Central memory CD8-positive, alpha-beta T cell (primary cell): ENCODE results near the gene METRN.

ENCODE experiments used
- ATAC-seq: fragments of 150-1000 bp; cut with Tn5 transposase; replicated peaks from 2 replicates; pipeline ENCODE4 v1.10.0; 2022; ENCODE audit warnings: mild to moderate bottlenecking, moderate FRiP score, moderate number of reproducible peaks; ENCODE audit not compliant: poor library complexity, severe bottlenecking; ENCODE audit errors: extremely low read depth
- DNase-seq, 2 donors: peaks; one replicate each; pipeline ENCODE4 v3.0.0; 2021; ENCODE audit warnings: low spot score in 2 of 2
- H3K27ac Mint-ChIP-seq: one replicate; pipeline ENCODE4 v1.8.0; 2022; ENCODE audit warnings: low read depth, mild to moderate bottlenecking, moderate library complexity, mixed read lengths
- H3K27me3 Mint-ChIP-seq: one replicate; pipeline ENCODE4 v1.8.0; 2022; ENCODE audit warnings: mixed read lengths
- H3K36me3 Mint-ChIP-seq: one replicate; pipeline ENCODE4 v1.8.0; 2022; ENCODE audit warnings: mild to moderate bottlenecking, moderate library complexity, mixed read lengths; ENCODE audit not compliant: insufficient read depth
- H3K4me1 Mint-ChIP-seq: one replicate; pipeline ENCODE4 v1.8.0; 2022; ENCODE audit warnings: mixed read lengths
- H3K4me3 Mint-ChIP-seq: one replicate; pipeline ENCODE4 v1.8.0; 2022; ENCODE audit warnings: mild to moderate bottlenecking, moderate library complexity, mixed read lengths
- H3K9me3 Mint-ChIP-seq: one replicate; pipeline ENCODE4 v1.8.0; 2022; ENCODE audit warnings: mixed read lengths

Gene METRN

DNA sequence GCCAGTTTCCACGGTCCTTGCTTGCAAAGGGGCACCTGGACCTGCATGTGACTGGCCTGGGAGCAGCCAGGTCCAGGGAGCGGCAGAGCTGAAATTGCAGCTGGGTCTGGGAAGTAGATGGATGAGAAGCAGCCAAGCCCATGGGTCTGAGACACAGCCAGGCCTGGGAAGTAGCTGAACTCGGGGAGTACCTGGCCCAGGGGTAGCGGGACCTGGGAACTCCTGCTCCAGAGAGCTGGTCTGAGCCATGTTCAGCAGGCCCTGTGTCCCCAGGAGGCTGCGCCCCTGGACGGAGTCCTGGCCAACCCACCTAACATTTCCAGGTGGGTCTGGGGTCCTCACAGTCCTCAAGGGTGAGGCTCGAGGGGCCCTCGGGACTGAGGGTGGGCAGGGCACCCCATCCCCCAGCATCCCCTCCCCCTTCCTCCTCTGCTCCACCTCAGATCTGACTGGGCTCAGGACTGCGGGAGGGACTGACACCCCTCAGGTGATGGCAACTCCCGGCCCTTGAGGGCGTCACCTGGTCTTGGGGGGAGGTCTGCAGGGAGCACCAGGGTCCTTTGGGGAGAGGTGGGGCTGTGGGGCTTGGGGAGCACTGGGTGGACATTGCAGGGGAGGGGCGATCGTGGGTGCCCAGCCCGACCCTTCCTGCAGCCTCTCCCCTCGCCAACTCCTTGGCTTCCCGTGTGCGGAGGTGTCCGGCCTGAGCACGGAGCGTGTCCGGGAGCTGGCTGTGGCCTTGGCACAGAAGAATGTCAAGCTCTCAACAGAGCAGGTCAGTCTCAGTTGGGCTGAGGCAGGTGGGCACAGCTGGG, 48.7 kb downstream of the METRN start:
- ATAC-seq (no peak), DNase-seq (no peak)
- Mint-ChIP-seq H3K9me3 (no peaks in the 10 kb centered on the region), H3K27ac (no peak overlapping the region), H3K4me1 (no peaks in the 10 kb centered on the region), H3K36me3 (peaks cover 2% of the 10 kb centered on the region), H3K4me3 (no peak overlapping the region), H3K27me3 (no peaks in the 10 kb centered on the region)

- H3K27me3 Mint-ChIP-seq = no peaks in the 10 kb centered on the region
- no peak overlapping the region for H3K4me3 Mint-ChIP-seq
- H3K27ac Mint-ChIP-seq = no peak overlapping the region
- H3K4me1 Mint-ChIP-seq = no peaks in the 10 kb centered on the region
- no peaks in the 10 kb centered on the region for H3K9me3 Mint-ChIP-seq
- H3K36me3 Mint-ChIP-seq = peaks cover 2% of the 10 kb centered on the region
- DNase-seq (no peak), ATAC-seq (no peak)
Measured at GRCh38 chr16:764184-764750, 49.3 kb downstream of the METRN start.

GRCh38 chr16:764848-765487, 50.0 kb downstream of the METRN start:
- ATAC-seq = no peak
- Mint-ChIP-seq H3K4me1 (no peaks in the 10 kb centered on the region), H3K36me3 (peaks cover 2% of the 10 kb centered on the region), H3K4me3 (no peak overlapping the region), H3K9me3 (no peaks in the 10 kb centered on the region), H3K27me3 (no peaks in the 10 kb centered on the region), H3K27ac (no peak overlapping the region)
- no peak for DNase-seq

- DNase-seq (no peak), ATAC-seq (no peak)
- Mint-ChIP-seq H3K4me1 (no peaks in the 10 kb centered on the region), H3K36me3 (peaks cover 2% of the 10 kb centered on the region), H3K9me3 (no peaks in the 10 kb centered on the region), H3K4me3 (no peak overlapping the region), H3K27me3 (no peaks in the 10 kb centered on the region), H3K27ac (no peak overlapping the region)
Measured at GRCh38 chr16:765488-765865, 50.6 kb downstream of the METRN start.

- Mint-ChIP-seq H3K4me3 (no peak overlapping the region), H3K27me3 (no peaks in the 10 kb centered on the region)
- no peak for ATAC-seq
Measured at GRCh38 chr16:766008-766819, 51.3 kb downstream of the METRN start.

GRCh38 chr16:766820-767640, 52.1 kb downstream of the METRN start:
- H3K4me1 Mint-ChIP-seq = no peaks in the 10 kb centered on the region
- no peak for DNase-seq
- no peak for ATAC-seq
- no peaks in the 10 kb centered on the region for H3K27me3 Mint-ChIP-seq
- no peak overlapping the region for H3K27ac Mint-ChIP-seq
- H3K36me3 Mint-ChIP-seq = peaks cover 2% of the 10 kb centered on the region
- no peaks in the 10 kb centered on the region for H3K9me3 Mint-ChIP-seq
- H3K4me3 Mint-ChIP-seq = no peak overlapping the region

More at GRCh38 chr16:766008-766819, 51.3 kb downstream of the METRN start:
- H3K9me3 Mint-ChIP-seq = no peaks in the 10 kb centered on the region
- no peaks in the 10 kb centered on the region for H3K4me1 Mint-ChIP-seq
- peaks cover 2% of the 10 kb centered on the region for H3K36me3 Mint-ChIP-seq
- H3K27ac Mint-ChIP-seq = no peak overlapping the region
- no peak for DNase-seq

- Mint-ChIP-seq H3K9me3 (no peaks in the 10 kb centered on the region), H3K4me1 (no peaks in the 10 kb centered on the region)
- no peak for ATAC-seq
Measured at GRCh38 chr16:767743-768235, 52.9 kb downstream of the METRN start.

GRCh38 chr16:768428-768827, 53.5 kb downstream of the METRN start:
- ATAC-seq (no peak), DNase-seq (no peak)
- H3K4me3 Mint-ChIP-seq = no peak overlapping the region
- H3K27me3 Mint-ChIP-seq = no peaks in the 10 kb centered on the region
- peaks cover 2% of the 10 kb centered on the region for H3K36me3 Mint-ChIP-seq
- H3K27ac Mint-ChIP-seq = no peak overlapping the region
- no peaks in the 10 kb centered on the region for H3K4me1 Mint-ChIP-seq
- H3K9me3 Mint-ChIP-seq = no peaks in the 10 kb centered on the region

More at GRCh38 chr16:767743-768235, 52.9 kb downstream of the METRN start:
- peaks cover 2% of the 10 kb centered on the region for H3K36me3 Mint-ChIP-seq
- no peak overlapping the region for H3K27ac Mint-ChIP-seq
- no peaks in the 10 kb centered on the region for H3K27me3 Mint-ChIP-seq
- DNase-seq = no peak
- H3K4me3 Mint-ChIP-seq = no peak overlapping the region
